Thyroid gland (tissue), 4 donors: Measurements from ENCODE around the gene EXOC4.

Experiments
- POLR2A ChIP-seq, 2 donors: fragments of 450-650 bp; IDR thresholded peaks; one replicate each; pipeline ENCODE4 v1.6.1; 2017; ENCODE audit warnings: antibody characterized with exemption in 2 of 2, mild to moderate bottlenecking in 2 of 2, moderate library complexity in 1 of 2
- TF ChIP-seq, protein P1 (sequence below), 6 experiments: fragments of 200-600 bp in 3 of 6; fragments of 450-650 bp in 3 of 6; sonication (generic) in 3 of 6; IDR thresholded peaks; one replicate each; pipeline ENCODE4 v1.5.1; 2016 to 2019; ENCODE audit warnings: antibody characterized with exemption in 6 of 6, mild to moderate bottlenecking in 2 of 6, inconsistent platforms in 1 of 6, moderate library complexity in 1 of 6

GRCh38 chr7:134114992-134115391 is 862.1 kb downstream of the EXOC4 start:
- TF ChIP-seq, protein P1, sequence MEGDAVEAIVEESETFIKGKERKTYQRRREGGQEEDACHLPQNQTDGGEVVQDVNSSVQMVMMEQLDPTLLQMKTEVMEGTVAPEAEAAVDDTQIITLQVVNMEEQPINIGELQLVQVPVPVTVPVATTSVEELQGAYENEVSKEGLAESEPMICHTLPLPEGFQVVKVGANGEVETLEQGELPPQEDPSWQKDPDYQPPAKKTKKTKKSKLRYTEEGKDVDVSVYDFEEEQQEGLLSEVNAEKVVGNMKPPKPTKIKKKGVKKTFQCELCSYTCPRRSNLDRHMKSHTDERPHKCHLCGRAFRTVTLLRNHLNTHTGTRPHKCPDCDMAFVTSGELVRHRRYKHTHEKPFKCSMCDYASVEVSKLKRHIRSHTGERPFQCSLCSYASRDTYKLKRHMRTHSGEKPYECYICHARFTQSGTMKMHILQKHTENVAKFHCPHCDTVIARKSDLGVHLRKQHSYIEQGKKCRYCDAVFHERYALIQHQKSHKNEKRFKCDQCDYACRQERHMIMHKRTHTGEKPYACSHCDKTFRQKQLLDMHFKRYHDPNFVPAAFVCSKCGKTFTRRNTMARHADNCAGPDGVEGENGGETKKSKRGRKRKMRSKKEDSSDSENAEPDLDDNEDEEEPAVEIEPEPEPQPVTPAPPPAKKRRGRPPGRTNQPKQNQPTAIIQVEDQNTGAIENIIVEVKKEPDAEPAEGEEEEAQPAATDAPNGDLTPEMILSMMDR (IDR thresholded peaks at IDR 0.05): no peak
- TF ChIP-seq POLR2A (IDR thresholded peaks at IDR 0.05): no peak
